Ovary (tissue), 9 donors: Measurements from ENCODE around the gene RSPO3. TPM values are rescaled to one million over a fixed set of nuclear protein-coding genes. Genes with fewer than 3 reads are reported as not detected.

ENCODE experiments used
- DNase-seq, 5 donors: peaks; one replicate each; pipeline ENCODE4 v3.0.0-alpha.2; 2019 to 2020
- H3K27ac ChIP-seq, 2 donors: fragments of 200-600 bp; one replicate each; pipeline versions ENCODE4 v1.5.1 to v1.8.0; 2019 to 2022
- H3K27me3 ChIP-seq: fragments of 200-600 bp; one replicate; pipeline ENCODE4 v1.8.0; 2022
- H3K36me3 ChIP-seq: fragments of 200-600 bp; sonication (generic); one replicate; pipeline ENCODE4 v1.5.1; 2019
- H3K4me1 ChIP-seq: one replicate; pipeline ENCODE4 v1.8.1; 2013; ENCODE audit warnings: mild to moderate bottlenecking, moderate library complexity; ENCODE audit not compliant: insufficient read depth
- H3K4me3 ChIP-seq: fragments of 200-600 bp; sonication (generic); one replicate; pipeline ENCODE4 v1.5.1; 2017
- H3K9me3 ChIP-seq, 2 donors: fragments of 200-600 bp in 1 of 2; sonication (generic) in 1 of 2; one replicate each; pipeline versions ENCODE4 v1.5.1 to v1.8.1; 2013 to 2019; ENCODE audit warnings: mild to moderate bottlenecking in 1 of 2, moderate library complexity in 1 of 2
- CTCF ChIP-seq, 3 donors: fragments of 450-650 bp in 2 of 3; fragments of 200-600 bp in 1 of 3; IDR thresholded peaks; one replicate each; pipeline versions ENCODE4 v1.5.1 to v1.8.0; 2016 to 2022; ENCODE audit warnings: antibody characterized with exemption in 3 of 3, mild to moderate bottlenecking in 1 of 3
- EP300 ChIP-seq: sonication (generic); formaldehyde crosslinking; IDR thresholded peaks from one replicate; pipeline ENCODE4 v1.6.1; 2017; ENCODE audit warnings: antibody characterized with exemption
- POLR2A ChIP-seq: fragments of 450-650 bp; IDR thresholded peaks from one replicate; pipeline ENCODE4 v1.6.1; 2017; ENCODE audit warnings: antibody characterized with exemption, mild to moderate bottlenecking, moderate library complexity
- WGBS, 3 donors: extraction: QIAGEN DNeasy Blood & Tissue Kit in 1 of 3; methylation state at CpG; one replicate each; pipeline versions ENCODE4 v1.1.5 to v1.1.7; 2013 to 2017; 5-methylcytosine and 5-hydroxymethylcytosine counted together
- intact Hi-C, 4 donors: fragments of 100-400 bp; cut with DNase I; formaldehyde crosslinking; loops; one replicate each; pipeline versions ENCODE4 v1.11.0 to v1.15.1; 2022 to 2023
- polyA plus RNA-seq, 2 donors: library from polyadenylated mRNA; stranded (reverse); fragments of 200-250 nt in 1 of 2; fragments of 350-450 nt in 1 of 2; fragmentation: Illumina TruSeq in 1 of 2; extraction: RNeasy Lipid Tissue Mini Kit (QIAGEN cat#74804) in 1 of 2; gene quantifications; one replicate each; pipeline ENCODE4 v1.2.3, GENCODE V29; 2013 to 2014
- total RNA-seq, 7 donors: library from RNA; depleted of rRNA in 2 of 7; stranded (reverse); fragments of >200 nt in 2 of 7; fragmentation: NEBNext Ultra II Directional in 3 of 7; extraction: Animal tissue kit (Norgen Biotek cat#: 25700) in 3 of 7; gene quantifications; one replicate each; pipeline versions ENCODE4 v1.1.0 to v1.2.4, GENCODE V29; 2016 to 2023
- donor health status: DM: no; HTN: no; CAD: no; lungs with moderate emphysema.
- donor health status: DM: no; HTN: no; CAD: no.
- donor health status: Bipolar disorder and iron deficiency.
- donor health status: DM: yes; HTN: yes; CAD: no.
- donor health status: DM: no; HTN: no; CAD: no.
- donor health status: DM: yes; HTN: yes; CAD: no.

Gene RSPO3
- total and polyA plus RNA-seq, 9 donors: 0.12 to 35.9 (median 1.6) TPM; not detected in 1

GRCh38 chr6:127176146-127176545 lies 57.7 kb downstream of the RSPO3 start:
- intact Hi-C loops: no loop called here
- no peak overlapping the region for H3K4me3 ChIP-seq
- H3K36me3 ChIP-seq: no peaks in the 10 kb centered on the region
- TF ChIP-seq CTCF (IDR thresholded peaks at IDR 0.05) (no peak), EP300 (no peak), POLR2A (no peak)
- H3K27me3 ChIP-seq: no peaks in the 10 kb centered on the region
- no peaks in the 10 kb centered on the region for H3K4me1 ChIP-seq
- no peak for DNase-seq
- no peaks in the 10 kb centered on the region for H3K9me3 ChIP-seq
- no peak overlapping the region for H3K27ac ChIP-seq
- WGBS, 3 donors: 36 to 60% (median 58%) methylated on average over 1 of the region's 1 CpG

GRCh38 chr6:127177030-127177922 lies 58.8 kb downstream of the RSPO3 start:
- intact Hi-C loops: no loop called here
- WGBS, 3 donors: 57 to 61% (median 61%) methylated on average over 4 of the region's 4 CpGs
- no peaks in the 10 kb centered on the region for H3K4me1 ChIP-seq
- H3K9me3 ChIP-seq: no peaks in the 10 kb centered on the region
- no peaks in the 10 kb centered on the region for H3K36me3 ChIP-seq
- no peak overlapping the region for H3K27ac ChIP-seq
- no peaks in the 10 kb centered on the region for H3K27me3 ChIP-seq
- no peak for DNase-seq
- no peak for TF ChIP-seq EP300
- TF ChIP-seq POLR2A: no peak
- no peak overlapping the region for H3K4me3 ChIP-seq

- WGBS, 3 donors: 24 to 32% (median 25%) methylated on average over 1 of the region's 1 CpG
Measured at GRCh38 chr6:127177923-127178231, 59.4 kb downstream of the RSPO3 start.

GRCh38 chr6:127178746-127179145 lies 60.3 kb downstream of the RSPO3 start:
- H3K36me3 ChIP-seq: no peaks in the 10 kb centered on the region
- no peak overlapping the region for H3K27ac ChIP-seq
- no peaks in the 10 kb centered on the region for H3K4me1 ChIP-seq
- no peaks in the 10 kb centered on the region for H3K27me3 ChIP-seq
- no peak for TF ChIP-seq EP300
- no peak for TF ChIP-seq CTCF (IDR thresholded peaks at IDR 0.05)
- no peak for TF ChIP-seq POLR2A
- H3K9me3 ChIP-seq: no peaks in the 10 kb centered on the region
- H3K4me3 ChIP-seq: no peak overlapping the region
- intact Hi-C loops: no loop called here
- no peak for DNase-seq
- 22 to 40% (median 36%) methylated on average over 1 of the region's 1 CpG for WGBS, 3 donors

More at GRCh38 chr6:127177923-127178231, 59.4 kb downstream of the RSPO3 start:
- Histone ChIP-seq H3K36me3 (no peaks in the 10 kb centered on the region), H3K9me3 (no peaks in the 10 kb centered on the region), H3K27me3 (no peaks in the 10 kb centered on the region), H3K27ac (no peak overlapping the region), H3K4me1 (no peaks in the 10 kb centered on the region), H3K4me3 (no peak overlapping the region)
- no peak for DNase-seq
- intact Hi-C loops: no loop called here
- TF ChIP-seq EP300 (no peak), POLR2A (no peak), CTCF (IDR thresholded peaks at IDR 0.05) (no peak)

GRCh38 chr6:127180426-127180825 lies 62.0 kb downstream of the RSPO3 start:
- H3K9me3 ChIP-seq: no peaks in the 10 kb centered on the region
- H3K4me1 ChIP-seq: no peaks in the 10 kb centered on the region
- no peak overlapping the region for H3K27ac ChIP-seq
- no peak overlapping the region for H3K4me3 ChIP-seq
- DNase-seq: no peak
- TF ChIP-seq POLR2A: no peak
- TF ChIP-seq EP300: no peak
- no peak for TF ChIP-seq CTCF (IDR thresholded peaks at IDR 0.05)
- intact Hi-C loops: no loop called here
- no peaks in the 10 kb centered on the region for H3K27me3 ChIP-seq
- no peaks in the 10 kb centered on the region for H3K36me3 ChIP-seq
